GM23338 (cell line): ENCODE measurements around the gene PARVA. TPM values are rescaled to one million over a fixed set of nuclear protein-coding genes. Genes with fewer than 3 reads are reported as not detected.

ENCODE experiments used
- ATAC-seq: fragments of 200-7000 bp; cut with Tn5 transposase; 3 replicates; pipeline ENCODE4 v1.9.1; 2020
- DNase-seq: peaks from one replicate; pipeline ENCODE4 v3.0.0-alpha.2; 2015; ENCODE audit warnings: low spot score
- H2AFZ ChIP-seq: fragments of 200-600 bp; sonication (generic); 2 replicates; pipeline ENCODE4 v1.8.0; 2016; ENCODE audit warnings: antibody characterized with exemption, mild to moderate bottlenecking, moderate library complexity
- H3F3A ChIP-seq: fragments of 200-600 bp; sonication (generic); replicated peaks from 2 replicates; pipeline ENCODE4 v1.8.0; 2017; ENCODE audit warnings: antibody characterized with exemption, mixed run types, low read depth
- H3K27ac ChIP-seq: fragments of 200-600 bp; sonication (generic); 2 replicates; pipeline ENCODE4 v1.6.1; 2016; ENCODE audit warnings: low read depth
- H3K27me3 ChIP-seq: fragments of 200-600 bp; sonication (generic); 2 replicates; pipeline ENCODE4 v1.8.0; 2016; ENCODE audit warnings: mild to moderate bottlenecking, mixed run types, moderate library complexity; ENCODE audit not compliant: insufficient read depth
- H3K36me3 ChIP-seq: fragments of 200-600 bp; sonication (generic); 2 replicates; pipeline ENCODE4 v1.8.0; 2016; ENCODE audit warnings: mild to moderate bottlenecking; ENCODE audit not compliant: insufficient read depth
- H3K4me1 ChIP-seq: fragments of 200-600 bp; sonication (generic); 2 replicates; pipeline ENCODE4 v1.8.0; 2016; ENCODE audit warnings: mild to moderate bottlenecking, moderate library complexity; ENCODE audit not compliant: insufficient read depth
- H3K4me2 ChIP-seq: fragments of 200-600 bp; sonication (generic); 2 replicates; pipeline ENCODE4 v1.7.1; 2017; ENCODE audit warnings: mixed run types
- H3K4me3 ChIP-seq: fragments of 200-600 bp; sonication (generic); 2 replicates; pipeline ENCODE4 v1.6.1; 2016; ENCODE audit warnings: mixed run types
- H3K79me2 ChIP-seq: fragments of 200-600 bp; sonication (generic); replicated peaks from 2 replicates; pipeline ENCODE4 v1.8.0; 2017; ENCODE audit warnings: mild to moderate bottlenecking; ENCODE audit not compliant: insufficient read depth
- H3K9me2 ChIP-seq: fragments of 200-600 bp; sonication (generic); 2 replicates; pipeline ENCODE4 v1.8.0; 2017; ENCODE audit not compliant: insufficient read depth
- H4K20me1 ChIP-seq: fragments of 200-600 bp; sonication (generic); replicated peaks from 2 replicates; pipeline ENCODE4 v1.8.0; 2017; ENCODE audit warnings: mild to moderate bottlenecking; ENCODE audit not compliant: insufficient read depth
- H3K27ac Mint-ChIP-seq: 2 replicates; pipeline ENCODE4 v1.8.0; 2020; ENCODE audit warnings: inconsistent platforms, mild to moderate bottlenecking, moderate library complexity, mixed read lengths
- H3K27me3 Mint-ChIP-seq: 3 replicates; pipeline ENCODE4 v1.8.0; 2022; ENCODE audit warnings: low read depth, mild to moderate bottlenecking, moderate library complexity, mixed read lengths, inconsistent platforms; ENCODE audit not compliant: insufficient read depth, poor library complexity
- H3K36me3 Mint-ChIP-seq: 3 replicates; pipeline ENCODE4 v1.8.0; 2021; ENCODE audit warnings: low read depth, mild to moderate bottlenecking, inconsistent platforms, moderate library complexity, mixed read lengths
- H3K4me1 Mint-ChIP-seq: 3 replicates; pipeline ENCODE4 v1.8.0; 2020; ENCODE audit warnings: mild to moderate bottlenecking, inconsistent platforms, mixed read lengths
- H3K4me3 Mint-ChIP-seq: 3 replicates; pipeline ENCODE4 v1.8.0; 2021; ENCODE audit warnings: moderate library complexity, mild to moderate bottlenecking, inconsistent platforms, mixed read lengths
- H3K9me3 Mint-ChIP-seq: 3 replicates; pipeline ENCODE4 v1.8.0; 2020; ENCODE audit warnings: moderate library complexity, mild to moderate bottlenecking, inconsistent platforms, mixed read lengths
- CREB1 ChIP-seq: fragments of 250-450 bp; sonication (Bioruptor Pico); IDR thresholded peaks from 2 replicates; pipeline ENCODE4 v1.5.0; 2020; ENCODE audit warnings: low read depth, mild to moderate bottlenecking, moderate library complexity
- EZH2 ChIP-seq: fragments of 200-600 bp; sonication (generic); IDR thresholded peaks from one replicate; pipeline ENCODE4 v1.8.0; 2017; ENCODE audit warnings: antibody characterized with exemption, mild to moderate bottlenecking, low read depth; ENCODE audit not compliant: unreplicated experiment
- EZH2phosphoT487 ChIP-seq: fragments of 200-600 bp; sonication (generic); IDR thresholded peaks from one replicate; pipeline ENCODE4 v1.8.1; 2018; ENCODE audit warnings: antibody characterized with exemption; ENCODE audit not compliant: unreplicated experiment
- JUNB ChIP-seq: IDR thresholded peaks from one replicate; pipeline ENCODE4 v1.6.1; 2016; ENCODE audit warnings: antibody characterized with exemption; ENCODE audit not compliant: unreplicated experiment
- NANOG ChIP-seq: IDR thresholded peaks from 2 replicates; pipeline ENCODE4 v1.6.1; 2016; ENCODE audit warnings: antibody characterized with exemption, borderline replicate concordance
- POLR2AphosphoS5 ChIP-seq: IDR thresholded peaks from 2 replicates; pipeline ENCODE4 v1.6.1; 2016; ENCODE audit warnings: antibody characterized with exemption, low read depth
- STAT1 ChIP-seq: IDR thresholded peaks from one replicate; pipeline ENCODE4 v1.6.1; 2016; ENCODE audit warnings: antibody characterized with exemption; ENCODE audit not compliant: unreplicated experiment
- ZNF114 ChIP-seq: fragments of 250-450 bp; sonication (Bioruptor Pico); IDR thresholded peaks from 2 replicates; pipeline ENCODE4 v1.5.0; 2020; ENCODE audit warnings: mild to moderate bottlenecking, moderate library complexity
- ZNF331 ChIP-seq: fragments of 250-450 bp; sonication (Bioruptor Pico); IDR thresholded peaks from 2 replicates; pipeline ENCODE4 v1.5.0; 2020; ENCODE audit warnings: low read depth, mild to moderate bottlenecking, moderate library complexity
- polyA plus RNA-seq: library from polyadenylated mRNA; unstranded; fragments of >200 nt; fragmentation: Nextera tagmentation; extraction: Ambion mirVana; gene quantifications from 2 replicates; pipeline ENCODE4 v1.2.1, GENCODE V29; 2016
- total RNA-seq: library from RNA; depleted of rRNA; stranded (reverse); fragments of >200 nt; shearing (Covaris generic); gene quantifications from 2 replicates; pipeline ENCODE4 v1.2.3, GENCODE V29; 2014
- TF ChIP-seq, protein P1 (sequence below): IDR thresholded peaks from 2 replicates; pipeline ENCODE4 v1.6.1; 2016; ENCODE audit warnings: antibody characterized with exemption
- TF ChIP-seq, protein P2 (sequence below), 2 experiments: fragments of 200-600 bp in 1 of 2; sonication (generic) in 1 of 2; conservative IDR thresholded peaks; 2 replicates each; pipeline versions ENCODE4 v1.5.1 to v1.6.1; 2016 to 2017; ENCODE audit warnings: antibody characterized with exemption in 2 of 2, low read depth in 2 of 2, mild to moderate bottlenecking in 2 of 2, moderate library complexity in 1 of 2
- TF ChIP-seq, protein P3 (sequence below): fragments of 250-450 bp; sonication (Bioruptor Pico); IDR thresholded peaks from 2 replicates; pipeline ENCODE4 v1.5.0; 2020; ENCODE audit warnings: mild to moderate bottlenecking, moderate library complexity

PARVA gene
- total and polyA plus RNA-seq, 2 experiments from 2014 or later: 5.8 to 6.9 TPM

DNA sequence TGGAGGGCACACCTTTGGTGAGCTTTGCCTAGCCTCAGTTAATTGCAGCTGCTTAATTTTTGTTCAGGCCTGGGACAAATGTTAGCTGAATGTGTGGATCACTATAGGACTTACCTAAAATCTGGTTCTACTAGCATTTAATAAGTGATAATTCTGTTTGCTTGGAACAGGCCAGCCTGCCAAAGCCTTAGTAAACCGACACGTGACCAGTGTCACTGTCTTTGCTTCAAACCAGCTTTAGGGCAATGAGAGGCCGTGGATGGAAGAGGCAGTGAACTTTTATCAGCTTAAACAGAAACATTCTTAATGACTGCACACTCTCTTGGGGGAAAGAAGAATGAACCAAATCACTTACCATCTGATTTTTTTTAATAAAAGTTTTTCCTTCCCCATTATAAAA lies 10.8 kb downstream of the PARVA start (continued):
- TF ChIP-seq, protein P1, sequence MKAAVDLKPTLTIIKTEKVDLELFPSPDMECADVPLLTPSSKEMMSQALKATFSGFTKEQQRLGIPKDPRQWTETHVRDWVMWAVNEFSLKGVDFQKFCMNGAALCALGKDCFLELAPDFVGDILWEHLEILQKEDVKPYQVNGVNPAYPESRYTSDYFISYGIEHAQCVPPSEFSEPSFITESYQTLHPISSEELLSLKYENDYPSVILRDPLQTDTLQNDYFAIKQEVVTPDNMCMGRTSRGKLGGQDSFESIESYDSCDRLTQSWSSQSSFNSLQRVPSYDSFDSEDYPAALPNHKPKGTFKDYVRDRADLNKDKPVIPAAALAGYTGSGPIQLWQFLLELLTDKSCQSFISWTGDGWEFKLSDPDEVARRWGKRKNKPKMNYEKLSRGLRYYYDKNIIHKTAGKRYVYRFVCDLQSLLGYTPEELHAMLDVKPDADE: no peak
- TF ChIP-seq STAT1: no peak
- TF ChIP-seq EZH2: no peak
- no peak for TF ChIP-seq ZNF331 (CRISPR knock-in tag)
- no peak for TF ChIP-seq POLR2AphosphoS5
- no peak for TF ChIP-seq JUNB

DNA sequence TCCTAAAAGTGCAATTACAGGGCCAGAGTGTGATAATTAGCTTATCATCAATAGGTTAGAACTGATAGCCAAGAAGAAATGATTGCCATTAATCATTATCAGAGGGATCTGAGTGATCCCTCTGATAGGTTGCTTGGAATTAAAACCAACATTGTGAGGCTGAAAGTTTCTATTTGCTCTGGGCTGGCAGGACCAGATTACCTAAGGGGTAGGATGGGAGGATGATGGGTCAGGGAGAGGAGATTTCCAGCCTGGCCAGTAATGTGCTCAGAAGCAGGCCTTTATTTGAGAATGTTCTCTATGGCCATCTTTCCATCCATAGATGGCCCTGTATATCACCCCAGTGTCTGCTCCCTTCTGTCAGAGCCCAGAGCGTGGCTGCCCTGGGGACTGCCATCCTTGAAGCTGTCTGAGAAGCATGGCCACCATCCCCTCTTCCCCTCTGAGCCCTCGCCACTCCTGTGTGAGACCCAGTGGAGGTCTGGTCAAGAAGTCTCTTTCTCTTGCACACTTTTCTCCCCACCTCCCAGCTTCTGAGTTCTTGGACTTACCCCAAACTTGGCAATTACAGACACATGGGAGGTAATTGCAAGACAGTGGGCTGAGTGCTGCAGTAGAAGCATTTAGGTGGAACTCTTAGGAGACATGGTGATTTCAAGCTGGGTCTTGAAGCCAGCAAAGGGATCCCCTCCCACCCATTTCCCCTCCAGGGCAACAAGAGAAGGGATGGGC lies 11.7 kb downstream of the PARVA start:
- TF ChIP-seq, protein P2, sequence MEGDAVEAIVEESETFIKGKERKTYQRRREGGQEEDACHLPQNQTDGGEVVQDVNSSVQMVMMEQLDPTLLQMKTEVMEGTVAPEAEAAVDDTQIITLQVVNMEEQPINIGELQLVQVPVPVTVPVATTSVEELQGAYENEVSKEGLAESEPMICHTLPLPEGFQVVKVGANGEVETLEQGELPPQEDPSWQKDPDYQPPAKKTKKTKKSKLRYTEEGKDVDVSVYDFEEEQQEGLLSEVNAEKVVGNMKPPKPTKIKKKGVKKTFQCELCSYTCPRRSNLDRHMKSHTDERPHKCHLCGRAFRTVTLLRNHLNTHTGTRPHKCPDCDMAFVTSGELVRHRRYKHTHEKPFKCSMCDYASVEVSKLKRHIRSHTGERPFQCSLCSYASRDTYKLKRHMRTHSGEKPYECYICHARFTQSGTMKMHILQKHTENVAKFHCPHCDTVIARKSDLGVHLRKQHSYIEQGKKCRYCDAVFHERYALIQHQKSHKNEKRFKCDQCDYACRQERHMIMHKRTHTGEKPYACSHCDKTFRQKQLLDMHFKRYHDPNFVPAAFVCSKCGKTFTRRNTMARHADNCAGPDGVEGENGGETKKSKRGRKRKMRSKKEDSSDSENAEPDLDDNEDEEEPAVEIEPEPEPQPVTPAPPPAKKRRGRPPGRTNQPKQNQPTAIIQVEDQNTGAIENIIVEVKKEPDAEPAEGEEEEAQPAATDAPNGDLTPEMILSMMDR (conservative IDR thresholded peaks at IDR 0.05; ENCODE audit: low read depth in 2 of 2): no peak
- TF ChIP-seq, protein P3, sequence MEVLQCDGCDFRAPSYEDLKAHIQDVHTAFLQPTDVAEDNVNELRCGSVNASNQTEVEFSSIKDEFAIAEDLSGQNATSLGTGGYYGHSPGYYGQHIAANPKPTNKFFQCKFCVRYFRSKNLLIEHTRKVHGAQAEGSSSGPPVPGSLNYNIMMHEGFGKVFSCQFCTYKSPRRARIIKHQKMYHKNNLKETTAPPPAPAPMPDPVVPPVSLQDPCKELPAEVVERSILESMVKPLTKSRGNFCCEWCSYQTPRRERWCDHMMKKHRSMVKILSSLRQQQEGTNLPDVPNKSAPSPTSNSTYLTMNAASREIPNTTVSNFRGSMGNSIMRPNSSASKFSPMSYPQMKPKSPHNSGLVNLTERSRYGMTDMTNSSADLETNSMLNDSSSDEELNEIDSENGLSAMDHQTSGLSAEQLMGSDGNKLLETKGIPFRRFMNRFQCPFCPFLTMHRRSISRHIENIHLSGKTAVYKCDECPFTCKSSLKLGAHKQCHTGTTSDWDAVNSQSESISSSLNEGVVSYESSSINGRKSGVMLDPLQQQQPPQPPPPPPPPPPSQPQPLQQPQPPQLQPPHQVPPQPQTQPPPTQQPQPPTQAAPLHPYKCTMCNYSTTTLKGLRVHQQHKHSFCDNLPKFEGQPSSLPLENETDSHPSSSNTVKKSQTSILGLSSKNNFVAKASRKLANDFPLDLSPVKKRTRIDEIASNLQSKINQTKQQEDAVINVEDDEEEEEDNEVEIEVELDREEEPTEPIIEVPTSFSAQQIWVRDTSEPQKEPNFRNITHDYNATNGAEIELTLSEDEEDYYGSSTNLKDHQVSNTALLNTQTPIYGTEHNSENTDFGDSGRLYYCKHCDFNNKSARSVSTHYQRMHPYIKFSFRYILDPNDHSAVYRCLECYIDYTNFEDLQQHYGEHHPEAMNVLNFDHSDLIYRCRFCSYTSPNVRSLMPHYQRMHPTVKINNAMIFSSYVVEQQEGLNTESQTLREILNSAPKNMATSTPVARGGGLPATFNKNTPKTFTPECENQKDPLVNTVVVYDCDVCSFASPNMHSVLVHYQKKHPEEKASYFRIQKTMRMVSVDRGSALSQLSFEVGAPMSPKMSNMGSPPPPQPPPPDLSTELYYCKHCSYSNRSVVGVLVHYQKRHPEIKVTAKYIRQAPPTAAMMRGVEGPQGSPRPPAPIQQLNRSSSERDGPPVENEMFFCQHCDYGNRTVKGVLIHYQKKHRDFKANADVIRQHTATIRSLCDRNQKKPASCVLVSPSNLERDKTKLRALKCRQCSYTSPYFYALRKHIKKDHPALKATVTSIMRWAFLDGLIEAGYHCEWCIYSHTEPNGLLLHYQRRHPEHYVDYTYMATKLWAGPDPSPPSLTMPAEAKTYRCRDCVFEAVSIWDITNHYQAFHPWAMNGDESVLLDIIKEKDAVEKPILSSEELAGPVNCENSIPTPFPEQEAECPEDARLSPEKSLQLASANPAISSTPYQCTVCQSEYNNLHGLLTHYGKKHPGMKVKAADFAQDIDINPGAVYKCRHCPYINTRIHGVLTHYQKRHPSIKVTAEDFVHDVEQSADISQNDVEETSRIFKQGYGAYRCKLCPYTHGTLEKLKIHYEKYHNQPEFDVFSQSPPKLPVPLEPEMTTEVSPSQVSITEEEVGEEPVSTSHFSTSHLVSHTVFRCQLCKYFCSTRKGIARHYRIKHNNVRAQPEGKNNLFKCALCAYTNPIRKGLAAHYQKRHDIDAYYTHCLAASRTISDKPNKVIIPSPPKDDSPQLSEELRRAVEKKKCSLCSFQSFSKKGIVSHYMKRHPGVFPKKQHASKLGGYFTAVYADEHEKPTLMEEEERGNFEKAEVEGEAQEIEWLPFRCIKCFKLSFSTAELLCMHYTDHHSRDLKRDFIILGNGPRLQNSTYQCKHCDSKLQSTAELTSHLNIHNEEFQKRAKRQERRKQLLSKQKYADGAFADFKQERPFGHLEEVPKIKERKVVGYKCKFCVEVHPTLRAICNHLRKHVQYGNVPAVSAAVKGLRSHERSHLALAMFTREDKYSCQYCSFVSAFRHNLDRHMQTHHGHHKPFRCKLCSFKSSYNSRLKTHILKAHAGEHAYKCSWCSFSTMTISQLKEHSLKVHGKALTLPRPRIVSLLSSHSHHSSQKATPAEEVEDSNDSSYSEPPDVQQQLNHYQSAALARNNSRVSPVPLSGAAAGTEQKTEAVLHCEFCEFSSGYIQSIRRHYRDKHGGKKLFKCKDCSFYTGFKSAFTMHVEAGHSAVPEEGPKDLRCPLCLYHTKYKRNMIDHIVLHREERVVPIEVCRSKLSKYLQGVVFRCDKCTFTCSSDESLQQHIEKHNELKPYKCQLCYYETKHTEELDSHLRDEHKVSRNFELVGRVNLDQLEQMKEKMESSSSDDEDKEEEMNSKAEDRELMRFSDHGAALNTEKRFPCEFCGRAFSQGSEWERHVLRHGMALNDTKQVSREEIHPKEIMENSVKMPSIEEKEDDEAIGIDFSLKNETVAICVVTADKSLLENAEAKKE: no peak
- TF ChIP-seq, protein P1: no peak
- TF ChIP-seq CREB1 (CRISPR knock-in tag) (no peak), ZNF114 (CRISPR knock-in tag) (no peak), EZH2phosphoT487 (no peak), JUNB (no peak), EZH2 (no peak), STAT1 (no peak), NANOG (no peak)
- Mint-ChIP-seq H3K4me1 (no peaks in the 10 kb centered on the region), H3K27me3 (no peaks in the 10 kb centered on the region), H3K36me3 (peaks cover 7% of the 10 kb centered on the region; the same call in 2 of the 3 replicates), H3K4me3 (no peak overlapping the region), H3K27ac (no peak overlapping the region), H3K9me3 (no peaks in the 10 kb centered on the region; the same call in 2 of the 3 replicates)
- Histone ChIP-seq H3K9me2 (no peaks in the 10 kb centered on the region), H3K27me3 (no peaks in the 10 kb centered on the region), H3K4me1 (0 out of 2 replicates have a peak, but pooled peaks cover 3% of the 10 kb centered on the region), H3K36me3 (no peaks in the 10 kb centered on the region), H3K27ac (no peak overlapping the region), H2AFZ (no peak overlapping the region), H3F3A (no peaks in the 10 kb centered on the region), H3K4me2 (no peak overlapping the region), H4K20me1 (no peaks in the 10 kb centered on the region), H3K4me3 (no peak overlapping the region), H3K79me2 (no peaks in the 10 kb centered on the region; the same call in 1 of the 2 replicates)
- DNase-seq (no peak), ATAC-seq (no peak)
